Measurements from ENCODE around the gene CLCN7. TPM values are rescaled to one million over a fixed set of nuclear protein-coding genes. Genes with fewer than 3 reads are reported as not detected.

CLCN7 gene
- total RNA-seq, result 48.3 and 62.9 TPM in 2 replicates

GRCh38 chr16:1474796-1475551 lies at the start of gene CLCN7:
Gene CLCN7, minus strand, starts transcription at chr16:1475028. Its CDS starts 54 bp downstream, at chr16:1474974.

GRCh38 chr16:1492923-1493745 lies 18.3 kb upstream of the CLCN7 start, which contains the start of gene TELO2:
Gene TELO2, plus strand, starts transcription at chr16:1493360. Its CDS starts 922 bp downstream, at chr16:1494282.

GRCh38 chr16:1488619-1489018 lies 13.8 kb upstream of the CLCN7 start, which contains the start of gene PTX4:
Gene PTX4, minus strand, starts transcription at chr16:1488944. Its CDS starts 35 bp downstream, at chr16:1488909.

GRCh38 chr16:1443980-1444729 lies 30.7 kb downstream of the CLCN7 start, which contains the start of gene CCDC154:
Gene CCDC154, minus strand, starts transcription at chr16:1444556. Its CDS starts 234 bp downstream, at chr16:1444322.

GRCh38 chr16:1430759-1431496 lies 43.9 kb downstream of the CLCN7 start, which contains the start of gene PERCC1:
Gene PERCC1, plus strand, starts transcription at chr16:1431078. Its CDS starts 1,516 bp downstream, at chr16:1432594.

GRCh38 chr16:1414532-1415260 lies 60.1 kb downstream of the CLCN7 start, which contains the start of gene UNKL:
Gene UNKL, minus strand, starts transcription at chr16:1414704. Its CDS starts 13 bp downstream, at chr16:1414691.

Other genes with a start within 250 kb of the CLCN7 start
- not detected in 2 replicates for gene TPSG1, start 249.8 kb downstream of the CLCN7 start, total RNA-seq
- not detected in 2 replicates for gene TPSB2, start 244.8 kb downstream of the CLCN7 start, total RNA-seq
- not detected in 2 replicates for gene TPSAB1, start 234.3 kb downstream of the CLCN7 start, total RNA-seq
- not detected in 2 replicates for gene TPSD1, start 219.0 kb downstream of the CLCN7 start, total RNA-seq
- 82.0 and 102 TPM in 2 replicates for gene UBE2I, start 165.4 kb downstream of the CLCN7 start, total RNA-seq
- gene BAIAP3, start 141.4 kb downstream of the CLCN7 start, total RNA-seq, result 0.29 and 0.53 TPM in 2 replicates
- 49.1 and 49.2 TPM in 2 replicates for gene TSR3, start 123.2 kb downstream of the CLCN7 start, total RNA-seq
- 18.5 and 23.9 TPM in 2 replicates for gene GNPTG, start 123.1 kb downstream of the CLCN7 start, total RNA-seq
- gene UNKL, start 60.3 kb downstream of the CLCN7 start, total RNA-seq, result 12.1 and 17.7 TPM in 2 replicates
- gene UQCC4, start 54.3 kb downstream of the CLCN7 start, total RNA-seq, result 10.8 and 13.1 TPM in 2 replicates
- not detected in 2 replicates for gene PERCC1, start 44.0 kb downstream of the CLCN7 start, total RNA-seq
- 0.07 TPM in 1 of 2 replicates, not detected in the other for gene CCDC154, start 30.5 kb downstream of the CLCN7 start, total RNA-seq
- not detected in 2 replicates for gene PTX4, start 13.9 kb upstream of the CLCN7 start, total RNA-seq
- 28.6 and 28.8 TPM in 2 replicates for gene TELO2, start 18.3 kb upstream of the CLCN7 start, total RNA-seq
- gene TMEM204, start 58.6 kb upstream of the CLCN7 start, total RNA-seq, result 14.9 and 24.1 TPM in 2 replicates
- 14.0 and 14.6 TPM in 2 replicates for gene IFT140, start 137.0 kb upstream of the CLCN7 start, total RNA-seq
- 16.0 and 20.3 TPM in 2 replicates for gene CRAMP1, start 137.3 kb upstream of the CLCN7 start, total RNA-seq
- gene JPT2, start 203.3 kb upstream of the CLCN7 start, total RNA-seq, result 70.2 and 72.1 TPM in 2 replicates
- gene MAPK8IP3, start 231.2 kb upstream of the CLCN7 start, total RNA-seq, result 41.9 and 45.7 TPM in 2 replicates